Naive thymus-derived CD4-positive, alpha-beta T cell (primary cell): ENCODE data around the gene SCN4A. TPM values are rescaled to one million over a fixed set of nuclear protein-coding genes. Genes with fewer than 3 reads are reported as not detected.

ENCODE experiments used
- ATAC-seq: fragments of 150-1000 bp; cut with Tn5 transposase; 2 replicates; pipeline ENCODE4 v1.10.0; 2021; ENCODE audit warnings: mild to moderate bottlenecking, moderate library complexity
- CTCF ChIA-PET: fragments of 350-600 bp; sonication (Branson Sonifier 250); formaldehyde crosslinking; loops from one replicate; lab custom pipeline; 2021; ENCODE audit warnings: antibody characterized with exemption; lab: Charles Lee
- POLR2A ChIA-PET: fragments of 350-600 bp; sonication (Branson Sonifier 250); formaldehyde crosslinking; loops from one replicate; lab custom pipeline; 2021; ENCODE audit warnings: antibody characterized with exemption, inconsistent platforms; lab: Charles Lee
- DNase-seq, 9 donors: peaks; one replicate each; pipeline versions ENCODE4 v3.0.0 to v3.0.0-alpha.2; 2020 to 2022; ENCODE audit warnings: mixed read lengths in 1 of 9
- H3K27ac ChIP-seq: one replicate; pipeline ENCODE4 v1.7.0; 2013; ENCODE audit warnings: mild to moderate bottlenecking, low read depth, low read length, moderate library complexity
- H3K27me3 ChIP-seq, 2 donors: one replicate each; pipeline ENCODE4 v1.7.0; 2013; ENCODE audit warnings: low read length in 2 of 2, mild to moderate bottlenecking in 2 of 2, moderate library complexity in 2 of 2; ENCODE audit not compliant: control insufficient read depth in 2 of 2, insufficient read depth in 2 of 2
- H3K36me3 ChIP-seq, 3 experiments: 1 replicate in 2 of 3; 2 replicates in 1 of 3; pipeline ENCODE4 v1.7.0; 2013; ENCODE audit warnings: low read length in 3 of 3, mild to moderate bottlenecking in 3 of 3, moderate library complexity in 1 of 3; ENCODE audit not compliant: insufficient read depth in 3 of 3, control insufficient read depth in 2 of 3
- H3K4me1 ChIP-seq, 2 donors: one replicate each; pipeline ENCODE4 v1.7.0; 2013; ENCODE audit warnings: low read length in 2 of 2, mild to moderate bottlenecking in 2 of 2, moderate library complexity in 1 of 2; ENCODE audit not compliant: control insufficient read depth in 2 of 2, insufficient read depth in 2 of 2
- H3K4me3 ChIP-seq: 2 replicates; pipeline ENCODE4 v1.7.0; 2013; ENCODE audit warnings: mild to moderate bottlenecking, low read length
- H3K9me3 ChIP-seq, 3 experiments: 1 replicate in 2 of 3; 2 replicates in 1 of 3; pipeline ENCODE4 v1.7.0; 2013; ENCODE audit warnings: low read length in 3 of 3; ENCODE audit not compliant: control insufficient read depth in 2 of 3
- H3K27ac Mint-ChIP-seq, 9 donors: one replicate each; pipeline ENCODE4 v1.8.0; 2020 to 2022; ENCODE audit warnings: mixed read lengths in 9 of 9, mild to moderate bottlenecking in 8 of 9, moderate library complexity in 5 of 9, inconsistent platforms in 2 of 9
- H3K27me3 Mint-ChIP-seq, 5 donors: one replicate each; pipeline ENCODE4 v1.8.0; 2021 to 2022; ENCODE audit warnings: mixed read lengths in 5 of 5, mild to moderate bottlenecking in 1 of 5
- H3K36me3 Mint-ChIP-seq, 5 donors: one replicate each; pipeline ENCODE4 v1.8.0; 2020 to 2022; ENCODE audit warnings: mixed read lengths in 5 of 5, mild to moderate bottlenecking in 3 of 5, inconsistent platforms in 1 of 5
- H3K4me1 Mint-ChIP-seq, 7 donors: one replicate each; pipeline ENCODE4 v1.8.0; 2020 to 2022; ENCODE audit warnings: mixed read lengths in 7 of 7, mild to moderate bottlenecking in 3 of 7, inconsistent platforms in 1 of 7
- H3K4me3 Mint-ChIP-seq, 10 donors: one replicate each; pipeline ENCODE4 v1.8.0; 2020 to 2022; ENCODE audit warnings: mild to moderate bottlenecking in 10 of 10, mixed read lengths in 10 of 10, moderate library complexity in 6 of 10, inconsistent platforms in 2 of 10
- H3K9me3 Mint-ChIP-seq, 11 donors: one replicate each; pipeline ENCODE4 v1.8.0; 2020 to 2022; ENCODE audit warnings: mixed read lengths in 11 of 11, mild to moderate bottlenecking in 4 of 11, inconsistent platforms in 1 of 11, moderate library complexity in 1 of 11
- intact Hi-C, 2 donors: fragments of 100-400 bp; cut with micrococcal nuclease; formaldehyde crosslinking; loops; one replicate each; pipeline ENCODE4 v1.15.1; 2023
- polyA plus RNA-seq, 2 donors: library from polyadenylated mRNA; unstranded; fragments of 300-500 nt; fragmentation: Illumina TruSeq; gene quantifications; one replicate each; pipeline ENCODE4 v1.2.3, GENCODE V29; 2021
- total RNA-seq, 6 experiments: library from RNA in 5 of 6; stranded (reverse) in 5 of 6; gene quantifications; 1 replicate in 5 of 6; 2 replicates in 1 of 6; pipeline ENCODE4 v1.2.3 and lab custom pipeline; 2021 to 2026

The SCN4A gene
- total and polyA plus RNA-seq, 7 experiments from 2014 or later = 0.03 to 0.15 (median 0.07) TPM; not detected in 3

DNA sequence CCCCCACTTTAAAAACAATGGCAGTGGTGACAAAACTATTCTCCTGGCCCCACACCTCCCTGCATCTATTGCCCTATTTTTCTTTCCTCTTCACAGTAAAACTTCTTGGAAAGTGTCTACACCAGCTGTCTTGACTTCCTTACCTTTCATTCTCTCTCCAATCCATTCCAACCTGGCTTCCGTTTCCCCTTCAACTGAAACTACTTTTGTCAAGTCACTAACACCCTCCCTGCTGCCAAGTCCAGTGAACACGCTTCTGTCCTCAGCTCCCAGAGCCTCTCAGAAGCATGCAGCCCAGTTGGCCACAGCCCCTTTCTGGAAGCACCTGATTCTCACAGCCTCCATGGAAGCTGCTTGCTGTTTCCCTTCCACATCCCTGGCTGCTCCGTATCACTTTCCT lies 4.0 kb upstream of the SCN4A start:
- DNase-seq (no peak), ATAC-seq (no peak)
- Histone ChIP-seq H3K9me3 (no peaks in the 10 kb centered on the region), H3K36me3 (no peaks in the 10 kb centered on the region), H3K27me3 (no peaks in the 10 kb centered on the region), H3K4me3 (no peak overlapping the region), H3K4me1 (no peaks in the 10 kb centered on the region), H3K27ac (no peak overlapping the region)
- no peak overlapping the region for H3K4me3 Mint-ChIP-seq
- H3K36me3 Mint-ChIP-seq = peaks cover 0 to under 1% (median 0%) of the 10 kb centered on the region in 5 donors
- CTCF ChIA-PET = interaction anchor here (1.7 kb wide), 1 partner anchor 11 kb away, joined by 6 read pairs; no protein-coding TSS in a partner anchor
- no peak overlapping the region for H3K27ac Mint-ChIP-seq
- POLR2A ChIA-PET = interaction anchor here (0.6 to 1.8 kb wide), 3 partner anchors 17 to 642 kb away, joined by 3 to 6 read pairs (median 3); no protein-coding TSS in a partner anchor
- H3K4me1 Mint-ChIP-seq = peaks cover 0 to 17% (median 5%) of the 10 kb centered on the region in 7 donors
- H3K27me3 Mint-ChIP-seq = peaks cover 0 to 19% (median 0%) of the 10 kb centered on the region in 5 donors
- peaks cover 0 to 7% (median 0%) of the 10 kb centered on the region in 11 donors for H3K9me3 Mint-ChIP-seq
- intact Hi-C loops = no loop called here

- peaks cover 0 to under 1% (median 0%) of the 10 kb centered on the region in 11 donors for H3K9me3 Mint-ChIP-seq
- Histone ChIP-seq H3K4me1 (no peaks in the 10 kb centered on the region), H3K36me3 (no peaks in the 10 kb centered on the region), H3K4me3 (no peak overlapping the region), H3K9me3 (no peaks in the 10 kb centered on the region), H3K27me3 (no peaks in the 10 kb centered on the region), H3K27ac (no peak overlapping the region)
- H3K4me1 Mint-ChIP-seq = peaks cover 0 to 17% (median 5%) of the 10 kb centered on the region in 7 donors
- DNase-seq (no peak), ATAC-seq (no peak)
- peak overlapping the region in 2 of 9 donors; percentile 1 to 12 for H3K27ac Mint-ChIP-seq
- no peaks in the 10 kb centered on the region for H3K36me3 Mint-ChIP-seq
- intact Hi-C loops = no loop called here
- H3K4me3 Mint-ChIP-seq = no peak overlapping the region
- H3K27me3 Mint-ChIP-seq = peaks cover 0 to 19% (median 0%) of the 10 kb centered on the region in 5 donors
- CTCF ChIA-PET = interaction anchor here (0.7 to 1.7 kb wide), 6 partner anchors 10 to 56 kb away, joined by 3 to 11 read pairs (median 3); no protein-coding TSS in a partner anchor
- POLR2A ChIA-PET = interaction anchor here (1.0 to 1.8 kb wide), 2 partner anchors 18 to 170 kb away, joined by 4 to 6 read pairs; no protein-coding TSS in a partner anchor
Measured at GRCh38 chr17:63975541-63976092, 2.9 kb upstream of the SCN4A start.

GRCh38 chr17:63974594-63975192 lies 2.0 kb upstream of the SCN4A start:
- intact Hi-C loops = no loop called here

DNA sequence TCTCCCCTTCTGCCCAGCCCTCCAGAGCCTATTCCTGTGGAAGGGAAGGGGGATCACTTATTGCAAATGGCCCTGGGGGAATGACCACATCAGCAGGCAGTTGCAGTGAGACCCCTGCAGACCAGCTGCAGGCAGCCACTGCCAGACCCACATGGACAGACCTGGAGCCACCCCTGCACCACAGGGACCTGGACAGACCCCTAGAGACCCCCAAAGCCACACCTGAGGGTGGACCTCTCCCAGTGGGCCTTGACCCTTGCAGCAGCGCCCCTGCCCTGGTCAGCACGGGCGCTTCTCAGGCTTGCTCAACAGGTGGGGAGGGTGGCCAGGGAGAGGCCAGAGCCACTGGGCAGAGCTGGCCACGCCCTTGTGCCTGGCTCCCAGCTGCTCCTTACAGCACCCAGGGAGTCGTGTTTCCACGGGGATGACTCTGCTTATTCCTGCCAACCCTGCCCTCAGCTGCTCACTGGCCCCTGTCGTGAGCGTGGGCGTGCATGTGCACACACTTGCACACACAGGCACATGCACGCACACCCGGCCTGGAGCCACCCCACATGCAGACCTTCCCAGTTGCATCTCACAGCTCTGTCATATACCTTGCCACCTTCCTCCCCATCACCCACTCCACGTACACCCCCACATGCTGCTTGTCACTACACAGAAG lies 1.3 kb upstream of the SCN4A start:
- peaks cover 0 to 21% (median 0%) of the 10 kb centered on the region in 5 donors for H3K27me3 Mint-ChIP-seq
- CTCF ChIA-PET = no interaction called here
- intact Hi-C loops = no loop called here
- no peaks in the 10 kb centered on the region for H3K36me3 ChIP-seq
- H3K4me3 Mint-ChIP-seq = peak overlapping the region in 1 of 10 donors; percentile 56
- no peak overlapping the region for H3K27ac ChIP-seq
- peaks cover 0 to 17% (median 5%) of the 10 kb centered on the region in 7 donors for H3K4me1 Mint-ChIP-seq
- POLR2A ChIA-PET = no interaction called here
- DNase-seq (no peak), ATAC-seq (peak; percentile 10)
- no peaks in the 10 kb centered on the region for H3K9me3 Mint-ChIP-seq
- H3K4me3 ChIP-seq = no peak overlapping the region
- H3K4me1 ChIP-seq = no peaks in the 10 kb centered on the region
- no peaks in the 10 kb centered on the region for H3K36me3 Mint-ChIP-seq
- H3K27me3 ChIP-seq = no peaks in the 10 kb centered on the region
- no peaks in the 10 kb centered on the region for H3K9me3 ChIP-seq
- H3K27ac Mint-ChIP-seq = peak overlapping the region in 1 of 9 donors; percentile 25

More at GRCh38 chr17:63974594-63975192, 2.0 kb upstream of the SCN4A start:
- H3K36me3 ChIP-seq = no peaks in the 10 kb centered on the region
- DNase-seq (no peak), ATAC-seq (no peak)
- no peak overlapping the region for H3K4me3 ChIP-seq
- Mint-ChIP-seq H3K36me3 (no peaks in the 10 kb centered on the region), H3K27ac (peak overlapping the region in 1 of 9 donors; percentile 25), H3K9me3 (no peaks in the 10 kb centered on the region), H3K27me3 (peaks cover 0 to 23% (median 0%) of the 10 kb centered on the region in 5 donors), H3K4me3 (peak overlapping the region in 1 of 10 donors; percentile 56), H3K4me1 (peaks cover 0 to 17% (median 5%) of the 10 kb centered on the region in 7 donors)
- POLR2A ChIA-PET = interaction anchor here (0.6 kb wide), 1 partner anchor 50 kb away, joined by 3 read pairs; no protein-coding TSS in a partner anchor
- H3K9me3 ChIP-seq = no peaks in the 10 kb centered on the region
- no peaks in the 10 kb centered on the region for H3K4me1 ChIP-seq
- no peaks in the 10 kb centered on the region for H3K27me3 ChIP-seq
- H3K27ac ChIP-seq = no peak overlapping the region
- CTCF ChIA-PET = interaction anchor here (0.7 to 1.6 kb wide), 4 partner anchors 11 to 55 kb away, joined by 3 to 11 read pairs (median 3); no protein-coding TSS in a partner anchor

DNA sequence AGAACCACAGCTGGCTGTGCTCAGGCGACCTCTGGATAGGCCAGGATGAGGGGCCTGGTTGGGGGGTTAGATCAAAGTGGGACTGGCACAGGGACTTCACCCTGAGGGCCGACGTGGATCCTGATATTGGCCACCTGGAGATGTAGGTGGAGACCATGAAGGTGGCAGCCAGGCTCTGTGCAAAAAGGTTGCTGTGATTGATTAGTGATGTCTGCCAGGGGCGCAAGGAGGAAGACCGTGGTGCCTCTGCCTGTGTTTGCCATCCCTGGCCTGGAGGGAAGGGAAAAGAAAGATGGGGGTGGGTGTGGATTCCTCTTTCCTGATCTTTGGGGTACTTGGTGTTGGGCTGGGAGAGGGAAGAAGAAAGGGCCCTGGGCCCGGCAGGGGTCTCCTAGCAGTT lies 529 bp upstream of the SCN4A start:
- H3K9me3 Mint-ChIP-seq = no peaks in the 10 kb centered on the region
- ChIA-PET CTCF (no interaction called here), POLR2A (no interaction called here)
- Histone ChIP-seq H3K27ac (no peak overlapping the region), H3K9me3 (no peaks in the 10 kb centered on the region), H3K27me3 (no peaks in the 10 kb centered on the region), H3K4me3 (no peak overlapping the region), H3K36me3 (no peaks in the 10 kb centered on the region), H3K4me1 (no peaks in the 10 kb centered on the region)
- ATAC-seq (no peak), DNase-seq (no peak)
- intact Hi-C loops = no loop called here
- no peak overlapping the region for H3K4me3 Mint-ChIP-seq
- H3K27me3 Mint-ChIP-seq = peaks cover 0 to 23% (median 0%) of the 10 kb centered on the region in 5 donors
- peaks cover 3 to 20% (median 5%) of the 10 kb centered on the region in 7 donors for H3K4me1 Mint-ChIP-seq
- H3K27ac Mint-ChIP-seq = no peak overlapping the region
- no peaks in the 10 kb centered on the region for H3K36me3 Mint-ChIP-seq

GRCh38 chr17:63969278-63969677 lies 3.4 kb downstream of the SCN4A start:
- Histone ChIP-seq H3K9me3 (no peaks in the 10 kb centered on the region), H3K4me3 (no peak overlapping the region), H3K4me1 (peaks cover 9 to 14% of the 10 kb centered on the region in 2 donors), H3K36me3 (no peaks in the 10 kb centered on the region), H3K27me3 (no peaks in the 10 kb centered on the region), H3K27ac (no peak overlapping the region)
- no peak overlapping the region for H3K4me3 Mint-ChIP-seq
- H3K4me1 Mint-ChIP-seq = peaks cover 9 to 20% (median 14%) of the 10 kb centered on the region in 7 donors
- H3K27ac Mint-ChIP-seq = peak overlapping the region in 1 of 9 donors; percentile 33
- intact Hi-C loops = no loop called here
- H3K36me3 Mint-ChIP-seq = no peaks in the 10 kb centered on the region
- no peak for ATAC-seq
- peaks cover 0 to 7% (median 0%) of the 10 kb centered on the region in 5 donors for H3K27me3 Mint-ChIP-seq
- ChIA-PET CTCF (interaction anchor here (1.9 kb wide), 1 partner anchor 50 kb away, joined by 5 read pairs; no protein-coding TSS in a partner anchor), POLR2A (interaction anchor here (0.7 kb wide), 1 partner anchor 11 kb away, joined by 7 read pairs; no protein-coding TSS in a partner anchor)
- no peak for DNase-seq
- no peaks in the 10 kb centered on the region for H3K9me3 Mint-ChIP-seq
